ENCODE measurements around the gene PCDH9.

DNA sequence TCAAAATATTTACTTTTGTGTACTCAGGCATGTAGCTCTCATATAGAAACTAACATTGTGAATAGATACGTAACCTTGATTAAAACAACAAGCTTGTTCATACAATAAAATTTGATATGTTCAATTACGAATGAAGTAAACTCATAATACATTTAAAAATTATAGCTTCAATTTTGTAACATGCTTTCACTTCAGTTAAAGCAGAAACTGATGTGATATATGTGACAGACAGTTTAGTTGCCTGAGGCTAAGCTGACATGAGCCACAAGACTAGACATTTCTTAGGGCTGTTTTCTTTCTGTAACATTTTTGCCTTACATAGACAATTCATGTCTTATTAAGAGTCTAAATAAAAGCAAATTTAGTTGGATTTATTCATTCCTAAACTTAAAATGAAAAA is 526.0 kb downstream of the PCDH9 start:
- TF ChIP-seq POLR2A (IDR thresholded peaks at IDR 0.05): no peak
- TF ChIP-seq CTCF (IDR thresholded peaks at IDR 0.05): no peak
- TF ChIP-seq POLR2AphosphoS5 (IDR thresholded peaks at IDR 0.05): no peak

Measured in upper lobe of left lung (tissue), 4 donors.